ENCODE results near the gene ANKS3. TPM values are rescaled to one million over a fixed set of nuclear protein-coding genes. Genes with fewer than 3 reads are reported as not detected.

Gene ANKS3
- polyA plus RNA-seq, 3 donors = 0.59 to 13.7 (median 0.95) TPM

GRCh38 chr16:4683255-4684057 is 50.6 kb downstream of the ANKS3 start:
- intact Hi-C loops (cut with micrococcal nuclease) = loop anchor here in 1 of 2 donors (5.0 kb wide), 1 partner anchor 61 kb away; the partner anchor contains the start of gene MGRN1
- H3K27me3 ChIP-seq (ENCODE audit: control insufficient read depth in 2 of 2, insufficient read depth in 2 of 2, low read length in 2 of 2) = no peaks in the 10 kb centered on the region
- peaks cover 6% of the 10 kb centered on the region for H4K20me1 ChIP-seq (ENCODE audit: insufficient read depth, low read length)
- Mint-ChIP-seq H3K4me3 (no peak overlapping the region), H3K4me1 (peaks cover 38% of the 10 kb centered on the region), H3K27me3 (ENCODE audit: low read depth in 3 of 3) (no peaks in the 10 kb centered on the region), H3K9me3 (peaks cover 0 to 2% (median 0%) of the 10 kb centered on the region in 7 donors), H3K27ac (peak overlapping the region in 3 of 7 donors; percentile 41 to 96 (median 76)), H3K36me3 (peaks cover 40 to 82% of the 10 kb centered on the region in 2 donors)
- peak overlapping the region in 1 of 3 experiments; percentile 54 for H3K4me3 ChIP-seq (replicated peaks in 1 of 3; ENCODE audit: low read depth in 2 of 3, low read length in 3 of 3)
- TF ChIP-seq CTCF (IDR thresholded peaks at IDR 0.05) = peak; percentile 19
- peaks cover 36% of the 10 kb centered on the region for H3K79me2 ChIP-seq (ENCODE audit: insufficient read depth, low read length)
- H3K9me3 ChIP-seq (replicated peaks in 1 of 2; ENCODE audit: control insufficient read depth in 1 of 2, insufficient read depth in 1 of 2, low read length in 2 of 2) = no peaks in the 10 kb centered on the region
- peaks cover 46 to 48% of the 10 kb centered on the region in 2 donors for H3K4me1 ChIP-seq (ENCODE audit: control insufficient read depth in 1 of 2, insufficient read depth in 2 of 2, low read length in 2 of 2)
- H3K9ac ChIP-seq (ENCODE audit: insufficient read depth, low read length, poor library complexity, severe bottlenecking) = peak overlapping the region; percentile 54
- H2AFZ ChIP-seq (ENCODE audit: insufficient read depth, low read depth, low read length, poor library complexity, severe bottlenecking) = no peak overlapping the region
- WGBS (ENCODE audit: insufficient coverage) = 78% methylated on average over 13 of the region's 17 CpGs
- no peak for DNase-seq
- H3K4me2 ChIP-seq (replicated peaks; ENCODE audit: extremely low read depth, low read length, poor library complexity, severe bottlenecking) = peak overlapping the region; percentile 68
- H3K36me3 ChIP-seq (replicated peaks in 1 of 2; ENCODE audit: control insufficient read depth in 1 of 2, insufficient read depth in 2 of 2, low read length in 2 of 2) = peaks cover 57 to 64% of the 10 kb centered on the region in 2 donors
- H3K27ac ChIP-seq (ENCODE audit: low read depth in 1 of 2, low read length in 2 of 2) = peak overlapping the region; percentile 60 to 94

GRCh38 chr16:4682616-4683254 is 51.3 kb downstream of the ANKS3 start:
- H3K4me1 ChIP-seq (ENCODE audit: control insufficient read depth in 1 of 2, insufficient read depth in 2 of 2, low read length in 2 of 2) = peaks cover 46 to 48% of the 10 kb centered on the region in 2 donors
- DNase-seq = peak; percentile 53 to 66 (median 66)
- Mint-ChIP-seq H3K36me3 (peaks cover 42 to 83% of the 10 kb centered on the region in 2 donors), H3K27ac (peak overlapping the region; percentile 82 to 96 (median 90)), H3K4me3 (peak overlapping the region; percentile 54 to 70), H3K27me3 (ENCODE audit: low read depth in 3 of 3) (no peaks in the 10 kb centered on the region), H3K9me3 (peaks cover 0 to 2% (median 0%) of the 10 kb centered on the region in 7 donors), H3K4me1 (peaks cover 42% of the 10 kb centered on the region)
- H3K79me2 ChIP-seq (ENCODE audit: insufficient read depth, low read length) = peaks cover 36% of the 10 kb centered on the region
- peak overlapping the region; percentile 68 for H3K4me2 ChIP-seq (replicated peaks; ENCODE audit: extremely low read depth, low read length, poor library complexity, severe bottlenecking)
- 31% methylated on average over 26 of the region's 36 CpGs for WGBS (ENCODE audit: insufficient coverage)
- intact Hi-C loops (cut with micrococcal nuclease) = loop anchor here in 1 of 2 donors (5.0 kb wide), 1 partner anchor 60 kb away; the partner anchor contains the start of gene MGRN1
- H2AFZ ChIP-seq (ENCODE audit: insufficient read depth, low read depth, low read length, poor library complexity, severe bottlenecking) = no peak overlapping the region
- no peaks in the 10 kb centered on the region for H3K9me3 ChIP-seq (replicated peaks in 1 of 2; ENCODE audit: control insufficient read depth in 1 of 2, insufficient read depth in 1 of 2, low read length in 2 of 2)
- H4K20me1 ChIP-seq (ENCODE audit: insufficient read depth, low read length) = peaks cover 6% of the 10 kb centered on the region
- H3K9ac ChIP-seq (ENCODE audit: insufficient read depth, low read length, poor library complexity, severe bottlenecking) = peak overlapping the region; percentile 54
- TF ChIP-seq CTCF (IDR thresholded peaks at IDR 0.05) = peak; percentile 77
- H3K27me3 ChIP-seq (ENCODE audit: control insufficient read depth in 2 of 2, insufficient read depth in 2 of 2, low read length in 2 of 2) = no peaks in the 10 kb centered on the region
- H3K36me3 ChIP-seq (replicated peaks in 1 of 2; ENCODE audit: control insufficient read depth in 1 of 2, insufficient read depth in 2 of 2, low read length in 2 of 2) = peaks cover 54 to 63% of the 10 kb centered on the region in 2 donors
- peak overlapping the region; percentile 60 to 94 for H3K27ac ChIP-seq (ENCODE audit: low read depth in 1 of 2, low read length in 2 of 2)
- peak overlapping the region in 2 of 3 experiments; percentile 26 to 54 for H3K4me3 ChIP-seq (replicated peaks in 1 of 3; ENCODE audit: low read depth in 2 of 3, low read length in 3 of 3)
